Trophoblast cell (in vitro differentiated cells and primary cell): Measurements from ENCODE around the gene TMEM252.

Experiments
- DNase-seq, 2 donors: peaks; one replicate each; pipeline ENCODE4 v3.0.0-alpha.2; 2016
- H2AFZ ChIP-seq: 2 replicates; pipeline ENCODE4 v1.6.1; 2013; ENCODE audit warnings: low read length, moderate library complexity, mild to moderate bottlenecking; ENCODE audit not compliant: insufficient read depth, poor library complexity
- H2AK5ac ChIP-seq: 2 replicates; pipeline ENCODE4 v1.6.1; 2013; ENCODE audit warnings: mild to moderate bottlenecking, low read length
- H2BK120ac ChIP-seq: 2 replicates; pipeline ENCODE4 v1.6.1; 2013; ENCODE audit warnings: low read length, mild to moderate bottlenecking, moderate library complexity; ENCODE audit not compliant: insufficient read depth, poor library complexity
- H2BK12ac ChIP-seq: 2 replicates; pipeline ENCODE4 v1.6.1; 2013; ENCODE audit warnings: mild to moderate bottlenecking, low read length, moderate library complexity
- H2BK5ac ChIP-seq: 2 replicates; pipeline ENCODE4 v1.6.1; 2013; ENCODE audit warnings: low read length, low read depth, moderate library complexity, mild to moderate bottlenecking; ENCODE audit not compliant: poor library complexity
- H3K14ac ChIP-seq: 2 replicates; pipeline ENCODE4 v1.6.1; 2013; ENCODE audit warnings: mild to moderate bottlenecking, low read length
- H3K18ac ChIP-seq: 2 replicates; pipeline ENCODE4 v1.6.1; 2013; ENCODE audit warnings: mild to moderate bottlenecking, low read length
- H3K23ac ChIP-seq: 2 replicates; pipeline ENCODE4 v1.6.1; 2013; ENCODE audit warnings: low read length
- H3K27ac ChIP-seq: 2 replicates; pipeline ENCODE4 v1.5.1; 2013; ENCODE audit warnings: low read depth, mild to moderate bottlenecking, inconsistent platforms, low read length, moderate library complexity
- H3K27me3 ChIP-seq: 2 replicates; pipeline ENCODE4 v1.6.1; 2013; ENCODE audit warnings: inconsistent platforms, mild to moderate bottlenecking, low read length, moderate library complexity; ENCODE audit not compliant: insufficient read depth
- H3K36me3 ChIP-seq, 2 experiments: 1 replicate in 1 of 2; 2 replicates in 1 of 2; pipeline ENCODE4 v1.6.1; 2013; ENCODE audit warnings: low read length in 2 of 2, mild to moderate bottlenecking in 2 of 2, moderate library complexity in 1 of 2; ENCODE audit not compliant: insufficient read depth in 2 of 2, control insufficient read depth in 1 of 2
- H3K4ac ChIP-seq: 2 replicates; pipeline ENCODE4 v1.6.1; 2013; ENCODE audit warnings: low read depth, mild to moderate bottlenecking, low read length, moderate library complexity
- H3K4me1 ChIP-seq, 2 experiments: 1 replicate in 1 of 2; 2 replicates in 1 of 2; pipeline ENCODE4 v1.6.1; 2013; ENCODE audit warnings: low read length in 2 of 2, mild to moderate bottlenecking in 2 of 2, moderate library complexity in 1 of 2; ENCODE audit not compliant: insufficient read depth in 2 of 2, control insufficient read depth in 1 of 2
- H3K4me2 ChIP-seq: 2 replicates; pipeline ENCODE4 v1.6.1; 2013; ENCODE audit warnings: inconsistent platforms, mild to moderate bottlenecking, low read length, moderate library complexity
- H3K4me3 ChIP-seq: 2 replicates; pipeline ENCODE4 v1.5.1; 2013; ENCODE audit warnings: mild to moderate bottlenecking, low read depth, low read length, inconsistent platforms
- H3K79me1 ChIP-seq: one replicate; pipeline ENCODE4 v1.6.1; 2013; ENCODE audit warnings: low read length
- H3K79me2 ChIP-seq: 2 replicates; pipeline ENCODE4 v1.6.1; 2013; ENCODE audit warnings: low read length, mild to moderate bottlenecking; ENCODE audit not compliant: control insufficient read depth, insufficient read depth, poor library complexity
- H3K9ac ChIP-seq: 2 replicates; pipeline ENCODE4 v1.6.1; 2013; ENCODE audit warnings: mild to moderate bottlenecking, low read length
- H3K9me3 ChIP-seq: 2 replicates; pipeline ENCODE4 v1.6.1; 2013; ENCODE audit warnings: low read depth, mild to moderate bottlenecking, control low read depth, inconsistent platforms, low read length; ENCODE audit not compliant: insufficient read depth
- H4K12ac ChIP-seq: 2 replicates; pipeline ENCODE4 v1.6.1; 2013; ENCODE audit warnings: low read depth, mild to moderate bottlenecking, low read length, moderate library complexity
- H4K8ac ChIP-seq: 2 replicates; pipeline ENCODE4 v1.6.1; 2013; ENCODE audit warnings: low read depth, mild to moderate bottlenecking, low read length, moderate library complexity
- H4K91ac ChIP-seq: one replicate; pipeline ENCODE4 v1.6.1; 2013; ENCODE audit warnings: low read depth, mild to moderate bottlenecking, low read length, moderate library complexity
- WGBS: extraction: QIAGEN DNeasy Blood & Tissue Kit; methylation state at CpG from one replicate; pipeline ENCODE4 v1.1.7; 2013; ENCODE audit warnings: missing lambda C conversion rate; ENCODE audit not compliant: insufficient read length, insufficient coverage; ENCODE audit errors: extremely low coverage; 5-methylcytosine and 5-hydroxymethylcytosine counted together

Gene TMEM252

GRCh38 chr9:68546596-68547390 lies 6.1 kb upstream of the TMEM252 start:
- Histone ChIP-seq H3K4ac (no peak overlapping the region), H2AK5ac (no peak overlapping the region), H3K36me3 (no peaks in the 10 kb centered on the region), H3K79me1 (no peaks in the 10 kb centered on the region), H2BK5ac (no peak overlapping the region), H3K79me2 (no peaks in the 10 kb centered on the region), H3K23ac (no peak overlapping the region), H3K18ac (no peak overlapping the region), H2BK120ac (no peak overlapping the region), H3K27me3 (no peaks in the 10 kb centered on the region), H3K4me1 (no peaks in the 10 kb centered on the region), H2AFZ (no peak overlapping the region), H4K8ac (no peak overlapping the region), H3K27ac (no peak overlapping the region), H3K9ac (no peak overlapping the region), H2BK12ac (no peak overlapping the region), H3K14ac (no peak overlapping the region), H3K4me3 (no peak overlapping the region), H4K91ac (no peak overlapping the region), H3K9me3 (no peaks in the 10 kb centered on the region), H4K12ac (no peak overlapping the region), H3K4me2 (no peak overlapping the region)
- no CpG with 5 or more reads among the region's 6 CpGs for WGBS
- peak in 1 of 2 donors; percentile 10 for DNase-seq

- no peak overlapping the region for H4K12ac ChIP-seq
- no CpG with 5 or more reads among the region's 3 CpGs for WGBS
- H3K79me2 ChIP-seq: no peaks in the 10 kb centered on the region
Measured at GRCh38 chr9:68545033-68545705, 4.5 kb upstream of the TMEM252 start.

GRCh38 chr9:68541568-68541967 lies 885 bp upstream of the TMEM252 start:
- whole genome bisulfite sequencing: no CpG with 5 or more reads among the region's 2 CpGs
- no peak for DNase-seq
- H3K18ac ChIP-seq: no peak overlapping the region

More at GRCh38 chr9:68545033-68545705, 4.5 kb upstream of the TMEM252 start:
- Histone ChIP-seq H3K79me1 (no peaks in the 10 kb centered on the region), H4K8ac (no peak overlapping the region), H3K4me2 (no peak overlapping the region), H3K4me1 (no peaks in the 10 kb centered on the region), H2AFZ (no peak overlapping the region), H2BK120ac (no peak overlapping the region), H3K9me3 (no peaks in the 10 kb centered on the region), H3K9ac (no peak overlapping the region), H3K23ac (no peak overlapping the region), H3K14ac (no peak overlapping the region), H3K36me3 (no peaks in the 10 kb centered on the region), H3K4me3 (no peak overlapping the region), H4K91ac (no peak overlapping the region), H2BK12ac (no peak overlapping the region), H2BK5ac (no peak overlapping the region), H3K27me3 (no peaks in the 10 kb centered on the region), H3K4ac (no peak overlapping the region), H3K18ac (no peak overlapping the region), H3K27ac (no peak overlapping the region), H2AK5ac (no peak overlapping the region)
- no peak for DNase-seq

GRCh38 chr9:68538200-68538599 lies 2.5 kb downstream of the TMEM252 start:
- H3K27me3 ChIP-seq: no peaks in the 10 kb centered on the region
- H3K4me3 ChIP-seq: no peak overlapping the region
- no peak overlapping the region for H2BK120ac ChIP-seq
- WGBS: no CpG with 5 or more reads among the region's 3 CpGs
- H3K9me3 ChIP-seq: no peaks in the 10 kb centered on the region
- no peak overlapping the region for H2AK5ac ChIP-seq
- no peak overlapping the region for H3K18ac ChIP-seq
- H3K36me3 ChIP-seq: no peaks in the 10 kb centered on the region
- no peak overlapping the region for H2BK12ac ChIP-seq
- no peak overlapping the region for H4K91ac ChIP-seq
- no peak overlapping the region for H4K8ac ChIP-seq
- H3K79me2 ChIP-seq: no peaks in the 10 kb centered on the region
- H4K12ac ChIP-seq: no peak overlapping the region
- no peak overlapping the region for H3K23ac ChIP-seq
- DNase-seq: no peak
- no peak overlapping the region for H2BK5ac ChIP-seq
- no peaks in the 10 kb centered on the region for H3K79me1 ChIP-seq
- no peak overlapping the region for H3K14ac ChIP-seq
- peaks cover 0 to 3% of the 10 kb centered on the region in 2 experiments for H3K4me1 ChIP-seq
- no peak overlapping the region for H3K9ac ChIP-seq
- H3K4ac ChIP-seq: no peak overlapping the region
- H2AFZ ChIP-seq: no peak overlapping the region
- no peak overlapping the region for H3K4me2 ChIP-seq
- H3K27ac ChIP-seq: no peak overlapping the region

More at GRCh38 chr9:68541568-68541967, 885 bp upstream of the TMEM252 start:
- no peaks in the 10 kb centered on the region for H3K79me2 ChIP-seq
- H2BK5ac ChIP-seq: no peak overlapping the region
- H3K4me2 ChIP-seq: no peak overlapping the region
- no peak overlapping the region for H4K8ac ChIP-seq
- H3K9ac ChIP-seq: no peak overlapping the region
- H3K4me1 ChIP-seq: peaks cover 0 to 3% of the 10 kb centered on the region in 2 experiments
- H3K4me3 ChIP-seq: no peak overlapping the region
- H3K27me3 ChIP-seq: no peaks in the 10 kb centered on the region
- no peak overlapping the region for H3K27ac ChIP-seq
- H3K23ac ChIP-seq: no peak overlapping the region
- H2BK12ac ChIP-seq: no peak overlapping the region
- no peaks in the 10 kb centered on the region for H3K36me3 ChIP-seq
- no peak overlapping the region for H4K12ac ChIP-seq
- no peak overlapping the region for H2BK120ac ChIP-seq
- no peak overlapping the region for H3K4ac ChIP-seq
- no peak overlapping the region for H2AFZ ChIP-seq
- no peaks in the 10 kb centered on the region for H3K79me1 ChIP-seq
- H3K14ac ChIP-seq: no peak overlapping the region
- H3K9me3 ChIP-seq: no peaks in the 10 kb centered on the region
- no peak overlapping the region for H4K91ac ChIP-seq
- no peak overlapping the region for H2AK5ac ChIP-seq
